GM12875 (cell line): Measurements from ENCODE around the gene HACD3.
"Not testable (repeated sequence)": the region's sequence is repeated elsewhere in the genome, so short reads cannot be mapped to it uniquely, and the experiment has no call there.

Source experiments
- H3K4me3 ChIP-seq: one replicate; pipeline ENCODE4 v1.5.1; 2011; ENCODE audit warnings: low read depth, low read length, control low read depth
- CTCF ChIP-seq: IDR thresholded peaks from 2 replicates; pipeline ENCODE4 v1.5.1; 2011; ENCODE audit warnings: low read depth, mild to moderate bottlenecking, control low read depth, inconsistent platforms, low read length, moderate library complexity, borderline replicate concordance; ENCODE audit not compliant: insufficient read depth

The HACD3 gene

GRCh38 chr15:65541231-65541820, 11.1 kb downstream of the HACD3 start:
- no peak overlapping the region for H3K4me3 ChIP-seq
- TF ChIP-seq CTCF, result no peak

- no peak for TF ChIP-seq CTCF
- no peak overlapping the region for H3K4me3 ChIP-seq
These were observed 17.6 kb downstream of the HACD3 start for GRCh38 chr15:65547841-65548240.

GRCh38 chr15:65549288-65549687, 19.0 kb downstream of the HACD3 start:
- not testable (repeated sequence) for H3K4me3 ChIP-seq

- no peak for TF ChIP-seq CTCF
- H3K4me3 ChIP-seq, result no peak overlapping the region
These were observed 20.4 kb downstream of the HACD3 start for GRCh38 chr15:65550681-65551098.

- no peak overlapping the region for H3K4me3 ChIP-seq
- TF ChIP-seq CTCF, result no peak
These were observed 20.9 kb downstream of the HACD3 start for GRCh38 chr15:65551183-65551582.

GRCh38 chr15:65552851-65553250, 22.6 kb downstream of the HACD3 start:
- not testable (repeated sequence) for H3K4me3 ChIP-seq

GRCh38 chr15:65553691-65554090, 23.4 kb downstream of the HACD3 start:
- TF ChIP-seq CTCF, result no peak
- H3K4me3 ChIP-seq, result no peak overlapping the region

GRCh38 chr15:65556622-65557021, 26.4 kb downstream of the HACD3 start:
- no peak overlapping the region for H3K4me3 ChIP-seq
- no peak for TF ChIP-seq CTCF
